ENCODE measurements around the gene FOSB. TPM values are rescaled to one million over a fixed set of nuclear protein-coding genes. Genes with fewer than 3 reads are reported as not detected.

Gene FOSB
- total and polyA plus RNA-seq, 4 donors: 7.9 to 24.2 (median 16.4) TPM

DNA sequence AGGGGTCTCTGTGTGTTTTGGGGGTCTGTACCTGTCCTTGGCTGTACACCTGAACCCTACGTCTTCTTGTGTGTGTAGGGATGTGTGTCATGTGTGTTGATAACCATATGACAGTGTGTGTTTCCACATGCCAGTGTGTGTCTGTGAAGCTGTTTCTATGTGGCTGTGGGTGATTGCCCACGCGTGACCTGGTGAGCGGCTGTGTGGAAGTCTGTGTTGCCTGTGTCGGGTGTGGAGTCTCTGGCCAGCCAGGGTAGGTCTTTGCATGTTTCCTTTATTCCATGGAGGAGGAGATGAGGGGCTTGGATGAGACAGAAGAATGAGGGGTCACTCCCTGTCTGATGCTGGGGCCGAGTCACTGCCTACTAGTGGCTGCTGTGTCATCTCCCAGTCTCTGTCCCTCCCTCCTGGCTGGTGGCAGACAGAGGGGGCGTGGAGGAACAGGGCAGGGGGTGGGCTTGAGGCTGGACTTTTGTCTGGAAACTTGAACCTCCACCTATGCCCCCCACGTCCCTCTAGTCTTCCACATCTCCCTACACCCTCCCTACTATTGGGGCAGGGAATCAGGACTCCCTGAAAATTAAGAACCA is 2.8 kb upstream of the FOSB start:
- no peak for ATAC-seq (ENCODE audit: insufficient read depth, low FRiP score)
- H3K4me3 ChIP-seq: no peak overlapping the region
- WGBS, 2 donors: 62 to 64% methylated on average over 8 of the region's 8 CpGs
- peaks cover 0 to 11% (median 2%) of the 10 kb centered on the region in 3 donors for H3K27me3 ChIP-seq (ENCODE audit: control insufficient read depth in 3 of 3, insufficient read depth in 3 of 3, low read length in 2 of 3)
- H3K9me3 ChIP-seq (ENCODE audit: control insufficient read depth in 4 of 4, insufficient read depth in 3 of 4, low read length in 3 of 4): no peaks in the 10 kb centered on the region
- H3K4me1 ChIP-seq (ENCODE audit: control insufficient read depth in 5 of 5, insufficient read depth in 5 of 5, low read length in 5 of 5): peaks cover 0 to 24% (median under 1%) of the 10 kb centered on the region in 5 donors
- H3K9ac ChIP-seq (ENCODE audit: insufficient read depth in 1 of 2, low read length in 2 of 2): no peak overlapping the region
- no peaks in the 10 kb centered on the region for H3K36me3 ChIP-seq (ENCODE audit: control insufficient read depth in 4 of 4, insufficient read depth in 4 of 4, low read length in 4 of 4)
- TF ChIP-seq, protein P1, sequence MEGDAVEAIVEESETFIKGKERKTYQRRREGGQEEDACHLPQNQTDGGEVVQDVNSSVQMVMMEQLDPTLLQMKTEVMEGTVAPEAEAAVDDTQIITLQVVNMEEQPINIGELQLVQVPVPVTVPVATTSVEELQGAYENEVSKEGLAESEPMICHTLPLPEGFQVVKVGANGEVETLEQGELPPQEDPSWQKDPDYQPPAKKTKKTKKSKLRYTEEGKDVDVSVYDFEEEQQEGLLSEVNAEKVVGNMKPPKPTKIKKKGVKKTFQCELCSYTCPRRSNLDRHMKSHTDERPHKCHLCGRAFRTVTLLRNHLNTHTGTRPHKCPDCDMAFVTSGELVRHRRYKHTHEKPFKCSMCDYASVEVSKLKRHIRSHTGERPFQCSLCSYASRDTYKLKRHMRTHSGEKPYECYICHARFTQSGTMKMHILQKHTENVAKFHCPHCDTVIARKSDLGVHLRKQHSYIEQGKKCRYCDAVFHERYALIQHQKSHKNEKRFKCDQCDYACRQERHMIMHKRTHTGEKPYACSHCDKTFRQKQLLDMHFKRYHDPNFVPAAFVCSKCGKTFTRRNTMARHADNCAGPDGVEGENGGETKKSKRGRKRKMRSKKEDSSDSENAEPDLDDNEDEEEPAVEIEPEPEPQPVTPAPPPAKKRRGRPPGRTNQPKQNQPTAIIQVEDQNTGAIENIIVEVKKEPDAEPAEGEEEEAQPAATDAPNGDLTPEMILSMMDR (IDR thresholded peaks at IDR 0.05; ENCODE audit: control extremely low read depth, extremely low read depth): no peak
- H3K27ac ChIP-seq (ENCODE audit: low read depth in 1 of 2, low read length in 1 of 2): no peak overlapping the region
- DNase-seq: no peak

DNA sequence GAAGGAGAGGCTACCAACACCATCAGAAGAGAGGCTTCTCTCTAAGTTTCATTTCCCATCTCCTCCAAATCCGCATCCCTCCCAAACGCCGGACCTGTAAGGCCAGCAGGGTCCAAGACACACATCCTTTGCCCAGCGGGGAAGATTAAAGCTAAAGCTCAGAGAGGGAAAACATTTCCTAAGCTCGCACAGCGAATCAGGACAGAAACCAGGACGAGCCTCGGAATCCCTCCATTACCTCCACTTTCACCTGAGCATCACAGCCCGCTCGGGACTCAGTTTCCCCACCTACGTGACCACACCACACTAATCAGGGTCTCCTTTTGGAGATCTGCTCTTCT is 711 bp upstream of the FOSB start:
- Histone ChIP-seq H3K36me3 (ENCODE audit: control insufficient read depth in 4 of 4, insufficient read depth in 4 of 4, low read length in 4 of 4) (peaks cover 0 to 2% (median 0%) of the 10 kb centered on the region in 4 donors), H3K4me1 (ENCODE audit: control insufficient read depth in 5 of 5, insufficient read depth in 5 of 5, low read length in 5 of 5) (peaks cover 0 to 28% (median 3%) of the 10 kb centered on the region in 5 donors), H3K27me3 (ENCODE audit: control insufficient read depth in 3 of 3, insufficient read depth in 3 of 3, low read length in 2 of 3) (peaks cover 0 to 17% (median 13%) of the 10 kb centered on the region in 3 donors), H3K9ac (ENCODE audit: insufficient read depth in 1 of 2, low read length in 2 of 2) (peak overlapping the region; percentile 61 to 86), H3K27ac (ENCODE audit: low read depth in 1 of 2, low read length in 1 of 2) (peak overlapping the region in 1 of 2 donors; percentile 94), H3K4me3 (no peak overlapping the region), H3K9me3 (ENCODE audit: control insufficient read depth in 4 of 4, insufficient read depth in 3 of 4, low read length in 3 of 4) (no peaks in the 10 kb centered on the region)
- DNase-seq (no peak), ATAC-seq (ENCODE audit: insufficient read depth, low FRiP score) (no peak)
- 2% methylated on average over 11 of the region's 11 CpGs for WGBS, 2 donors
- TF ChIP-seq, protein P1 (IDR thresholded peaks at IDR 0.05; ENCODE audit: control extremely low read depth, extremely low read depth): no peak

DNA sequence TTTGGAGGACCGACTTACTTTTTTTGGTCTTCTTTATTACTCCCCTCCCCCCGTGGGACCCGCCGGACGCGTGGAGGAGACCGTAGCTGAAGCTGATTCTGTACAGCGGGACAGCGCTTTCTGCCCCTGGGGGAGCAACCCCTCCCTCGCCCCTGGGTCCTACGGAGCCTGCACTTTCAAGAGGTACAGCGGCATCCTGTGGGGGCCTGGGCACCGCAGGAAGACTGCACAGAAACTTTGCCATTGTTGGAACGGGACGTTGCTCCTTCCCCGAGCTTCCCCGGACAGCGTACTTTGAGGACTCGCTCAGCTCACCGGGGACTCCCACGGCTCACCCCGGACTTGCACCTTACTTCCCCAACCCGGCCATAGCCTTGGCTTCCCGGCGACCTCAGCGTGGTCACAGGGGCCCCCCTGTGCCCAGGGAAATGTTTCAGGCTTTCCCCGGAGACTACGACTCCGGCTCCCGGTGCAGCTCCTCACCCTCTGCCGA is 409 bp downstream of the FOSB start:
- no peak for DNase-seq
- peaks cover 0 to 5% (median 0%) of the 10 kb centered on the region in 4 donors for H3K36me3 ChIP-seq (ENCODE audit: control insufficient read depth in 4 of 4, insufficient read depth in 4 of 4, low read length in 4 of 4)
- H3K4me3 ChIP-seq: peak overlapping the region; percentile 6
- H3K27ac ChIP-seq (ENCODE audit: low read depth in 1 of 2, low read length in 1 of 2): peak overlapping the region; percentile 79 to 88
- peaks cover 0 to 37% (median 3%) of the 10 kb centered on the region in 5 donors for H3K4me1 ChIP-seq (ENCODE audit: control insufficient read depth in 5 of 5, insufficient read depth in 5 of 5, low read length in 5 of 5)
- no peak for ATAC-seq (ENCODE audit: insufficient read depth, low FRiP score)
- TF ChIP-seq, protein P1 (IDR thresholded peaks at IDR 0.05; ENCODE audit: control extremely low read depth, extremely low read depth): no peak
- no peaks in the 10 kb centered on the region for H3K9me3 ChIP-seq (ENCODE audit: control insufficient read depth in 4 of 4, insufficient read depth in 3 of 4, low read length in 3 of 4)
- H3K27me3 ChIP-seq (ENCODE audit: control insufficient read depth in 3 of 3, insufficient read depth in 3 of 3, low read length in 2 of 3): peaks cover 0 to 28% (median 20%) of the 10 kb centered on the region in 3 donors
- peak overlapping the region; percentile 74 to 88 for H3K9ac ChIP-seq (ENCODE audit: insufficient read depth in 1 of 2, low read length in 2 of 2)
- WGBS, 2 donors: 0 to 1% methylated on average over 31 of the region's 31 CpGs

Data from lung (tissue), 12 donors.